ENCODE measurements around the gene SYTL3. TPM values are rescaled to one million over a fixed set of nuclear protein-coding genes. Genes with fewer than 3 reads are reported as not detected.

Gene SYTL3
- total and polyA plus RNA-seq, 8 donors, result 3.1 to 14.6 (median 5.3) TPM

DNA sequence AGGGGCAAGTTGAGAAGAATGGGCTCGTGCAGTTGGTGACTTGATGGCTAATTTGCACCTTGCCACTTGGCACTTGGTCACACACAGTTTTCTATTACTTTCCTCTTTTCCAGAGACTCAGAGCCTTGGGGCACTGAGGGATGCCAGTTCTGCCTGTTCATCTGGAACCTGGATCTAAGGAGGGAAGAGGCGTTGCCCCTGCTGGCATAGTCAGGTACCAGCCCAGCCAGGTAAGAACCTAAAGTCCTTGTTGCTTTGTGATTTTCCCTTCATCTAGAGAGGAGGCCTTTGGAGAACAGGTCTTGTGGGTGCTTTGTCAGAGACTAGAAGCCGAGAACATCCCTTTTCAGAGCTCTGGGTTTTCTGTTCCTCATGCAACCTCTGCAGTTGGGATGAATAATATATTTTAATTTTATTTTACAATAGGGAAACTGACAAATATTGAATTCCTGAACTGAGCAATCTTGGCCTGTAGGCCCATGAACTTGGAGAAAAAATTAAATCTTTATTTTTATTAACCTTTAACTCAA, 11.4 kb downstream of the SYTL3 start:
- H3K4me1 ChIP-seq, result peaks cover 0 to 40% (median 19%) of the 10 kb centered on the region in 4 donors
- peaks cover 0 to 7% (median 0%) of the 10 kb centered on the region in 4 donors for H3K36me3 ChIP-seq
- no peak for DNase-seq
- intact Hi-C loops (cut with DNase I; ENCODE audit: low total_unique reads), result no loop called here
- no peak overlapping the region for H3K27ac ChIP-seq
- no peaks in the 10 kb centered on the region for H3K27me3 ChIP-seq
- H3K9me3 ChIP-seq, result no peaks in the 10 kb centered on the region
- TF ChIP-seq EP300 (IDR thresholded peaks at IDR 0.05), result no peak
- TF ChIP-seq, protein P1, sequence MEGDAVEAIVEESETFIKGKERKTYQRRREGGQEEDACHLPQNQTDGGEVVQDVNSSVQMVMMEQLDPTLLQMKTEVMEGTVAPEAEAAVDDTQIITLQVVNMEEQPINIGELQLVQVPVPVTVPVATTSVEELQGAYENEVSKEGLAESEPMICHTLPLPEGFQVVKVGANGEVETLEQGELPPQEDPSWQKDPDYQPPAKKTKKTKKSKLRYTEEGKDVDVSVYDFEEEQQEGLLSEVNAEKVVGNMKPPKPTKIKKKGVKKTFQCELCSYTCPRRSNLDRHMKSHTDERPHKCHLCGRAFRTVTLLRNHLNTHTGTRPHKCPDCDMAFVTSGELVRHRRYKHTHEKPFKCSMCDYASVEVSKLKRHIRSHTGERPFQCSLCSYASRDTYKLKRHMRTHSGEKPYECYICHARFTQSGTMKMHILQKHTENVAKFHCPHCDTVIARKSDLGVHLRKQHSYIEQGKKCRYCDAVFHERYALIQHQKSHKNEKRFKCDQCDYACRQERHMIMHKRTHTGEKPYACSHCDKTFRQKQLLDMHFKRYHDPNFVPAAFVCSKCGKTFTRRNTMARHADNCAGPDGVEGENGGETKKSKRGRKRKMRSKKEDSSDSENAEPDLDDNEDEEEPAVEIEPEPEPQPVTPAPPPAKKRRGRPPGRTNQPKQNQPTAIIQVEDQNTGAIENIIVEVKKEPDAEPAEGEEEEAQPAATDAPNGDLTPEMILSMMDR (IDR thresholded peaks at IDR 0.05), result no peak
- H3K4me3 ChIP-seq, result no peak overlapping the region
- WGBS, 5 donors, result 80 to 96% (median 85%) methylated on average over 3 of the region's 3 CpGs

DNA sequence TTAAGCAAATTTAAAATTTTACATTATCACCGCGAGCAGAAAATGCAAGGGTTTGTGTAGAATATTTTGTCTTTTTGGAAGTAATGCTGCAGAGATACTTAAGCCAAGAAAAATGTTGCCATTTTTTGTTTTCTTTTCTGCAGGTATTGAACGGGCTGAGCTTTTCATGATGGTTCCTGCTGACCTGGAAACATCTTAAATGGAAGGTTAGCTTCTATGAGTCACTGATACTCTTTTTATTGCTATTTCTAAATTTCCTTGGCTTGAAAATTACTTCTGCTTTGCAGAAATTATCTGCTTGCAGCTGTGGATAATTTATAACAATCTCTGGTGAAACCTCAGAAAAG, 12.7 kb downstream of the SYTL3 start:
- H3K9me3 ChIP-seq, result no peaks in the 10 kb centered on the region
- H3K27me3 ChIP-seq, result no peaks in the 10 kb centered on the region
- H3K36me3 ChIP-seq, result peaks cover 0 to 7% (median 0%) of the 10 kb centered on the region in 4 donors
- WGBS, 5 donors, result 77 to 87% (median 81%) methylated on average over 3 of the region's 3 CpGs
- H3K27ac ChIP-seq, result peak overlapping the region in 2 of 5 donors; percentile 55 to 63
- H3K4me1 ChIP-seq, result peaks cover 0 to 39% (median 22%) of the 10 kb centered on the region in 4 donors
- DNase-seq, result no peak
- TF ChIP-seq EP300 (IDR thresholded peaks at IDR 0.05), result no peak
- TF ChIP-seq, protein P1 (IDR thresholded peaks at IDR 0.05), result no peak
- TF ChIP-seq POLR2A (IDR thresholded peaks at IDR 0.05), result no peak
- TF ChIP-seq POLR2AphosphoS5 (IDR thresholded peaks at IDR 0.05), result no peak
- no peak overlapping the region for H3K4me3 ChIP-seq
- intact Hi-C loops (cut with DNase I; ENCODE audit: low total_unique reads), result no loop called here

DNA sequence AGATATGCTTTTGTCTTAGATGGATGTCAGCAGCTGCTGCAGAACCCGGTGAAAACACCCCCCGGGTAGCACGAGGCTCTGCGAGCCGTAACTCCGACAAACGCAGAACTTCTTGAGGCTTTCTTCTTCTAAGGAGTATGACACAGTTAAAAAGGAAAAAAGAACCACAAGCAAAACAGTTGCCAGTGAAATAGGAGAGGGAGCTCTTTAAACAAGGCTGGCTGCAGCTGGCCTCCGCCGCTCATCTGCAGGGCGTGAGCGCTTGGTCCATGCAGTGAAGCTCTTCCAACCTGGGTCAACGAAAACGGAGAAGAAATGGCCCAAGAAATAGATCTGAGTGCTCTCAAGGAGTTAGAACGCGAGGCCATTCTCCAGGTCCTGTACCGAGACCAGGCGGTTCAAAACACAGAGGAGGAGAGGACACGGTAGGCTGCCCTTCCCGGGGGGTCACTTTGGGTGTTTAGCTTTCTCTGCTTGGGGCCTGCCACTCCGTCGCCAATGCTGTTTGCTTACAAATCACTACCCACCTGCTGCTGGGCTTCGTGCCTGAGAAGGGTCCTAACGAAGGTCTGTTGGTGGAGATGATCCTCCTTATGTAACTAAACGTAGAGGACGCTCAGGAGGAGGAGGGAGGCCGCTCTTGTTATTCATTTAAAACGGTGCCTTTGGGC, 13.2 kb downstream of the SYTL3 start:
- Histone ChIP-seq H3K4me1 (peaks cover 0 to 41% (median 22%) of the 10 kb centered on the region in 4 donors), H3K27ac (peak overlapping the region in 4 of 5 donors; percentile 18 to 63 (median 54)), H3K9me3 (no peaks in the 10 kb centered on the region), H3K4me3 (peak overlapping the region in 2 of 4 donors; percentile 10 to 17), H3K27me3 (no peaks in the 10 kb centered on the region), H3K36me3 (peaks cover 0 to 7% (median 0%) of the 10 kb centered on the region in 4 donors)
- TF ChIP-seq POLR2A (IDR thresholded peaks at IDR 0.05), result no peak
- no peak for TF ChIP-seq EP300 (IDR thresholded peaks at IDR 0.05)
- TF ChIP-seq, protein P1 (IDR thresholded peaks at IDR 0.05), result no peak
- no peak for TF ChIP-seq POLR2AphosphoS5 (IDR thresholded peaks at IDR 0.05)
- peak in 1 of 2 donors; percentile 68 for DNase-seq
- intact Hi-C loops (cut with DNase I; ENCODE audit: low total_unique reads), result no loop called here
- 57 to 71% (median 62%) methylated on average over 27 of the region's 27 CpGs for WGBS, 5 donors

DNA sequence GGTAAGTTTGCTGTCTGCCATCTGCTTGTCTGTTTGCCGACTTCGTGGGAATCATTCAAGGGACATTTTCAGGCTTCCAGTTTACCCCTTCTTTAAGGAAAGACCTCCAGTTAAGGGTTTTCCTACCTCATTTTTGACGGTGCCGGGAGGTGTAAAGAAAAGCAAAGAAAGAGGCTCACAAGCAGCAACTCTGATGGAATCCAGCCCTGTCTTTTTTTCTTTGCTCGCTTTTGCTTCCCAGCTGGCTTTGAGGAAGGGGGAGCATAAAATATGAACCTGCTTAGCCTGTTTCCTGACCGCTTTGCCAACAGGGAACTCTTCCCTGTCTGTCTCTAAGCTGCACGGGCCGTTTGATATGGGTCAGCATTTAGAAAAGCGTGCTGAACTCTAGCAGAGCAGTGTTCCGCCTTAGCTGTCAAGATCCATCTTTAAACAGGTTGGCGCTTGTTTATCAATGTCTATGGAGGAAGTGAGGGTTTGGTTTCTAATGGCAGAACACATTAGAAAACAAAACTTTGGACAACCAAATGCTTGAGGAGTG, 13.8 kb downstream of the SYTL3 start:
- WGBS, 5 donors, result 20 to 34% (median 30%) methylated on average over 11 of the region's 11 CpGs
- H3K4me3 ChIP-seq, result peak overlapping the region in 2 of 4 donors; percentile 10 to 17
- H3K27ac ChIP-seq, result peak overlapping the region; percentile 7 to 63 (median 53)

More for the DNA sequence above, 13.8 kb downstream of the SYTL3 start:
- no peaks in the 10 kb centered on the region for H3K27me3 ChIP-seq
- peaks cover 0 to 7% (median 0%) of the 10 kb centered on the region in 4 donors for H3K36me3 ChIP-seq
- no peaks in the 10 kb centered on the region for H3K9me3 ChIP-seq
- peak; percentile 55 to 81 for DNase-seq
- TF ChIP-seq POLR2AphosphoS5 (IDR thresholded peaks at IDR 0.05) (no peak), EP300 (IDR thresholded peaks at IDR 0.05) (no peak), POLR2A (IDR thresholded peaks at IDR 0.05) (no peak)
- TF ChIP-seq, protein P1 (IDR thresholded peaks at IDR 0.05), result no peak
- intact Hi-C loops (cut with DNase I; ENCODE audit: low total_unique reads), result no loop called here
- peaks cover 0 to 46% (median 22%) of the 10 kb centered on the region in 4 donors for H3K4me1 ChIP-seq

All from stomach (tissue), 9 donors.